Gastroesophageal sphincter (tissue), 2 donors: Measurements from ENCODE around the gene MEX3C.

Experiments used
- EP300 ChIP-seq: sonication (generic); formaldehyde crosslinking; IDR thresholded peaks from one replicate; pipeline ENCODE4 v1.6.1; 2017; ENCODE audit warnings: antibody characterized with exemption, mild to moderate bottlenecking
- POLR2A ChIP-seq, 2 donors: fragments of 450-650 bp; IDR thresholded peaks; one replicate each; pipeline ENCODE4 v1.6.1; 2017; ENCODE audit warnings: antibody characterized with exemption in 2 of 2, mild to moderate bottlenecking in 2 of 2, moderate library complexity in 1 of 2

- TF ChIP-seq POLR2A (IDR thresholded peaks at IDR 0.05) (no peak), EP300 (no peak)
Observed at GRCh38 chr18:51227660-51228059, 30.2 kb upstream of the MEX3C start.
